GM10266 (cell line): ENCODE results near the gene GOLPH3L.
"Not testable (repeated sequence)": the region's sequence is repeated elsewhere in the genome, so short reads cannot be mapped to it uniquely, and the experiment has no call there.

Experiments
- DNase-seq: peaks from one replicate; pipeline ENCODE4 v3.0.0; 2012; ENCODE audit errors: extremely low spot score
- CTCF ChIP-seq: IDR thresholded peaks from 2 replicates; pipeline ENCODE4 v1.5.1; 2012; ENCODE audit warnings: mild to moderate bottlenecking, low read depth; ENCODE audit not compliant: control insufficient read depth, insufficient read depth; ENCODE audit errors: missing control alignments

Gene GOLPH3L

GRCh38 chr1:150606463-150607142, 90.4 kb downstream of the GOLPH3L start:
- DNase-seq, result no peak
- no peak for TF ChIP-seq CTCF

- DNase-seq, result not testable (repeated sequence)
Observed at GRCh38 chr1:150605451-150605731, 91.6 kb downstream of the GOLPH3L start.

- no peak for DNase-seq
- no peak for TF ChIP-seq CTCF
Observed at GRCh38 chr1:150604226-150604588, 92.7 kb downstream of the GOLPH3L start.

- TF ChIP-seq CTCF, result no peak
Observed at GRCh38 chr1:150603711-150604110, 93.2 kb downstream of the GOLPH3L start.

GRCh38 chr1:150602372-150602771, 94.6 kb downstream of the GOLPH3L start:
- DNase-seq, result not testable (repeated sequence)

More at GRCh38 chr1:150603711-150604110, 93.2 kb downstream of the GOLPH3L start:
- DNase-seq, result no peak

GRCh38 chr1:150601540-150601939, 95.4 kb downstream of the GOLPH3L start:
- TF ChIP-seq CTCF, result no peak
- DNase-seq, result no peak

- DNase-seq, result not testable (repeated sequence)
Observed at GRCh38 chr1:150598346-150598745, 98.6 kb downstream of the GOLPH3L start.

- TF ChIP-seq CTCF, result no peak
- DNase-seq, result no peak
Observed at GRCh38 chr1:150596976-150597375, 100.0 kb downstream of the GOLPH3L start.
